ENCODE data around the gene RLN1.
"Not testable (repeated sequence)": the region's sequence is repeated elsewhere in the genome, so short reads cannot be mapped to it uniquely, and the experiment has no call there.

RLN1 gene

DNA sequence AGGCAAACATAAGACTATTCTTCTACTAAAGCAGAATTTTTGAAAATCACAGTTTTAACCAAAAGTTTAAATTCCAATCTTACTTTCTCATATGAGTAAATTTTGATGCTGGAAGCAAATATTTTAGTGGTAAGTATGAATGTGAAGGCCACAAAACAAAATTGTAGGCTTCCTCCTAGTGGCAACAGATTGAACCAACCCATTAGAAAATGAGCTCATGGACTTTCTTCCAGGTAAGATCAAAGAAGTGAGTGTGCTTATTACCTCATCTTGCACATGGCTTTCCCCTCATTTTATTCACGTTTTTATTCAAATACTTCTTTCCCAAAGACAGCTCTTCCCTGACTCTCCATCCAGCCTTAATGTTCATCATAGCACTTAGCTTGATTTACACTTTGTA is 18.6 kb downstream of the RLN1 start:
- no peak for DNase-seq

DNA sequence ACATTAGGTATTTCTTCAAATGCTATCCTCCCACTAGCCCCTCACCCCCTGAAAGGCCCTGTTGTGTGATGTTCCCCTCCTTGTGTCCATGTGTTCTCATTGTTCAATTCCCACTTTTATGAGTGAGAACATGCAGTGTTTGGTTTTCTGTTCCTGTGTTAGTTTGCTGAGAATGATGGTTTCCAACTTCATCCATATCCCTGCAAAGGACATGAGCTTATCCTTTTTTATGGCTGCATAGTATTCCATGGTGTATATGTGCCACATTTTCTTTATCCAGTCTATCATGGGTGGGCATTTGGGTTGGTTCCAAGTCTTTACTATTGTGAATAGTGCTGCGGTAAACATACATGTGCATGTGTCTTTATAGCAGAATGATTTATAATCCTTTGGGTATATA is 23.3 kb downstream of the RLN1 start:
- DNase-seq, result not testable (repeated sequence)

GRCh38 chr9:5315187-5315923 is 24.3 kb downstream of the RLN1 start:
- DNase-seq, result no peak

DNA sequence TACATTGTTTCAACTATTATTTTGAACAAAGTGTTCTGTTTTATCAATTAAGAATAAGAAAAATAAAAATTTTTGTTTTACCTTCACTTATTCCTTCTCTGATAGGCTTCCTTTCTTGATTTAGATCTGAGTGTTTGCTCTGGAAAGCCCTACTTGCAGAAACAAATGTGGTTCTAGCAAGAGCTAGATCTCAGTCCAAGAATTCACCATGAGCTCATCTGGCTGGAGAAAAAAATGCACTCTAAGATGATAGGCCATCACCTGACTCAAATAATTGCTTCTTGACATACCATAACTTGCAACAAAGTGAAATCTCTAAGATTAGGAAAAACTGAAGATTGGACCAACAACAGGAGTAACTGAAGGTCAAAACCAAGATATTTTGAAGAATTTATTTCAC is 28.8 kb downstream of the RLN1 start:
- no peak for DNase-seq

DNA sequence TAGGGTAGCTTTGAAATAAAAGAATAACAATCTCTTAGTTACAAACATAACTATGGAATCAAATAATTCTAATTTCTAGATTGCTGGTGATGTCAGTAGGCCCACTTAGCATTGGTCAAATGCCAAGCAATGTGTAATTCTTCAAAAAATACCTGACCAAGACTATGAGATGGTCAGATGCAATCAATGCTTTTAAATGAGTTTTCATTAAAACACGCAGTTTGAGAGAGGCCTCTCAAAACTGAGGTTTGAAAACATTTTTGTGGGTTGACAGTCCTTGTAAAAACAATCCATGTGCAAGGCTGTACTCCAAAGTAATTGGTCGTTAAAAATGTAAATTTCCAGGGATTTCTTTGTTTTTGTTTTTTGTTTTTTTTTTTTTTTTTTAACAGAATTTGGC is 33.9 kb downstream of the RLN1 start:
- DNase-seq, result no peak

GRCh38 chr9:5303840-5304795 is 35.6 kb downstream of the RLN1 start, which contains the start of gene RLN2:
Gene RLN2 (minus strand): TSS chr9:5304716. CDS start chr9:5304580, 136 bp downstream.
- not testable (repeated sequence) for DNase-seq

DNA sequence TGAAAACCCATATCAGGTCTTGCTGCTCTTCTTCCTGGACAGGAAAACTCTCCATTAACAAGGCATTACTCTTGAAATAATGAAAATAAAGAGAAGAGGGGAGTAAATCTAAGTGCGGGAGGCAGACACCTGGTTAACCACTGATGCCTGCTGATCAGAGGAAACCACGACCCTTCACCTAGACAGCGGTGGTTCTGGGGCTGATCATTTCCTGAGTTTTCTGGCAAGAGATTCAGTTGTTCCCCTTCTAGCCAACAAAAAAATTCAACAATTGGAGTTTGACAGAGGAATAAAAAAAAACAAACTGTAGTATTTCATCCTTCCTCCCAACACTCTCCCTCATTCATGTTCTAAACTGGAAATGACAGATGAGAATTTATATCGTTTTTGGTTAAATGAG is 38.1 kb downstream of the RLN1 start:
- no peak for DNase-seq

DNA sequence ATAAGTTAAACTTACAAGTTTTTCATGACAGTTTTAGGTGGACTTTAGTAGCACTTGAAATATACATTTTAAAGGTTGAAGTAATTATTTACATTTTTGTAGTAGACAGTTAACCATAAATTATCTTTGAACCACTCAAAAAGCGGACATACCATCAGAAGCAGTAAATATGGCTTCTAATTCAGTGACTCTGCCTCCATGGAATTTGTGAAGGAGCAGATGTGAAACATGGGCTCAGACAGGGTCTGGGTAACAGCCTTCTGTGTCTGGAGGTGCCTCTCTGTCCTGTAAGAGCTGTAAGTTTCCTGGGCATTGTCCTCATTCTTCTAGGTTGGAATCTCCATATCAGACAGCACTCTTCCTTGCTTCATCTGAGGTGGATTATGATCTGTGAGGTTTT is 47.5 kb downstream of the RLN1 start:
- DNase-seq, result no peak

- no peak for DNase-seq
Measured at GRCh38 chr9:5288591-5288990, 51.1 kb downstream of the RLN1 start.

DNA sequence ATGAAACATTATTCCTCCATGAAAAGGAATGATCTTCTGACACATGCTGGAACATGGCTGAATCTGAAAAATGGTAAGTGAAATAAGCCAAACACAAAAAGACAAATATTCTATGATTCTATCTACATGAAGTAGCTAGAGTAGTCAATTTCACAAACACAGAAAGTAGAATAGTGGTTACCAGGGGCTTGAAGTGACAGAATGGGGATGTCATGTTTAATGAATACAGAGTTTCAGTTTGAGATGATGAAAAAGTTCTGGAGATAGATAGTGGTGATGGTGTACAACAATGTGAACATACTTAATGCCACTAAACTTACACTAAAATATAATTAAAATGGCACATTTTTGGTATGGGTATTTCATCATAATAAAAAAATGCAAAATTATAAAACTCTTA is 53.4 kb downstream of the RLN1 start:
- DNase-seq, result no peak
